Prostate gland (tissue), 2 donors: ENCODE data around the gene SORT1.

ENCODE experiments used
- CTCF ChIP-seq, 4 experiments: fragments of 200-600 bp in 2 of 4; fragments of 450-650 bp in 2 of 4; sonication (generic) in 2 of 4; IDR thresholded peaks; 1 replicate in 3 of 4; 2 replicates in 1 of 4; pipeline ENCODE4 v1.5.1; 2016 to 2019; ENCODE audit warnings: antibody characterized with exemption in 4 of 4, mild to moderate bottlenecking in 2 of 4, moderate library complexity in 2 of 4
- POLR2A ChIP-seq: fragments of 450-650 bp; IDR thresholded peaks from one replicate; pipeline ENCODE4 v1.6.1; 2016; ENCODE audit warnings: antibody characterized with exemption, mild to moderate bottlenecking

GRCh38 chr1:109293026-109293425, 104.7 kb downstream of the SORT1 start:
- TF ChIP-seq CTCF (IDR thresholded peaks at IDR 0.05) (no peak), POLR2A (no peak)
